Neuron (in vitro differentiated cells): ENCODE measurements around the gene TSPAN14.

Experiments
- H2AFZ ChIP-seq: one replicate; pipeline ENCODE4 v1.6.1; 2013; ENCODE audit warnings: low read depth, mild to moderate bottlenecking, inconsistent platforms, low read length, moderate library complexity
- H3K27me3 ChIP-seq: one replicate; pipeline ENCODE4 v1.6.1; 2013; ENCODE audit warnings: low read length; ENCODE audit not compliant: insufficient read depth
- H3K36me3 ChIP-seq: one replicate; pipeline ENCODE4 v1.6.1; 2013; ENCODE audit warnings: low read length; ENCODE audit not compliant: insufficient read depth
- H3K4me1 ChIP-seq: one replicate; pipeline ENCODE4 v1.6.1; 2013; ENCODE audit warnings: low read length; ENCODE audit not compliant: insufficient read depth
- H3K4me3 ChIP-seq: 2 replicates; pipeline ENCODE4 v1.5.1; 2013; ENCODE audit warnings: mild to moderate bottlenecking, low read length, moderate library complexity
- H3K9me3 ChIP-seq: one replicate; pipeline ENCODE4 v1.6.1; 2013; ENCODE audit warnings: low read length

TSPAN14 gene

GRCh38 chr10:80462981-80463741 is 9.1 kb downstream of the TSPAN14 start:
- Histone ChIP-seq H3K4me3 (no peak overlapping the region), H3K4me1 (peaks cover 79% of the 10 kb centered on the region), H2AFZ (no peak overlapping the region)

GRCh38 chr10:80463868-80464267 is 9.8 kb downstream of the TSPAN14 start:
- Histone ChIP-seq H3K36me3 (no peaks in the 10 kb centered on the region), H3K4me1 (peaks cover 80% of the 10 kb centered on the region), H2AFZ (no peak overlapping the region), H3K4me3 (no peak overlapping the region), H3K9me3 (no peaks in the 10 kb centered on the region), H3K27me3 (no peaks in the 10 kb centered on the region)

More at GRCh38 chr10:80462981-80463741, 9.1 kb downstream of the TSPAN14 start:
- no peaks in the 10 kb centered on the region for H3K9me3 ChIP-seq
- H3K27me3 ChIP-seq, result no peaks in the 10 kb centered on the region
- H3K36me3 ChIP-seq, result no peaks in the 10 kb centered on the region

GRCh38 chr10:80464557-80465450 is 10.7 kb downstream of the TSPAN14 start:
- Histone ChIP-seq H3K27me3 (no peaks in the 10 kb centered on the region), H3K4me3 (peak overlapping the region; percentile 48), H2AFZ (no peak overlapping the region), H3K4me1 (peaks cover 87% of the 10 kb centered on the region), H3K36me3 (peaks cover 5% of the 10 kb centered on the region), H3K9me3 (no peaks in the 10 kb centered on the region)

GRCh38 chr10:80465451-80465835 is 11.3 kb downstream of the TSPAN14 start:
- Histone ChIP-seq H3K4me3 (peak overlapping the region; percentile 48), H2AFZ (no peak overlapping the region), H3K4me1 (peaks cover 85% of the 10 kb centered on the region), H3K36me3 (peaks cover 5% of the 10 kb centered on the region), H3K9me3 (no peaks in the 10 kb centered on the region), H3K27me3 (no peaks in the 10 kb centered on the region)

DNA sequence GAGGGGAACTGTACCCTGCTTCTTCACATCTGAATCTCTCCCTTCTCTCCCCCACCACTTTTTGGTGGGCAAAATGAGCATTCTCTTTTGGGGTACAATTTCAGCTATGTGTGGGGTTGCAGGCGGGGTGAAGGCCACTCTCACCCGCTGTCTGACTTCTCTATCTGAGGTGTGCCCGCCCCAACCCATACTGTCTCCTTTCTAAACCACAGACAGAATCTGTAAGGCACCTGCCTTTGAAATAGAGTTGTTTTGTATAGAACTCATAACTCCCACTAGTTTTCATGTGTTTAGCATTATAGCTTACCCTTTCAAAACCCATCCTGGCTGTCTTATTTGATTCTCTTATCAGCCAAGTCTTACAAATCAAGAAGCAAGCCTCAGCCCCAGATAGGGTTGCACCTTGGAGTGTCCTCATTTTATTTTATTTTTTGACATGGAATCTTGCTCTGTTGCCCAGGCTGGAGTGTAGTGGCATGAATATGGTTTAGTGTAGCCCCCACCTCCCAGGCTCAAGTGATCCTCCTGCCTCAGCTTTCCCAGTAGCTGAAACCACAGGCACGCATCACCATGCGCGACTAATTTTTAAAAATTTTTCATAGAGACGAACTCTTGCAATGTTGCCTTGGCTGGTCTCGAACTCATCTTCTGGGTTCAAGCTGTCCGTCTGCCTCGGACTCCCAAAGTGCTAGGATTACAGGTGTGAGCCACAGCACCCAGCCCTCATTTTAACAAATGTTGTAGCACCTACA is 11.9 kb downstream of the TSPAN14 start:
- peak overlapping the region; percentile 48 for H3K4me3 ChIP-seq
- no peak overlapping the region for H2AFZ ChIP-seq
- peaks cover 10% of the 10 kb centered on the region for H3K36me3 ChIP-seq
- no peaks in the 10 kb centered on the region for H3K27me3 ChIP-seq
- H3K4me1 ChIP-seq, result peaks cover 80% of the 10 kb centered on the region
- no peaks in the 10 kb centered on the region for H3K9me3 ChIP-seq

GRCh38 chr10:80466724-80467326 is 12.7 kb downstream of the TSPAN14 start:
- H3K27me3 ChIP-seq, result no peaks in the 10 kb centered on the region
- peaks cover 17% of the 10 kb centered on the region for H3K36me3 ChIP-seq
- H3K4me3 ChIP-seq, result no peak overlapping the region
- no peaks in the 10 kb centered on the region for H3K9me3 ChIP-seq
- H2AFZ ChIP-seq, result no peak overlapping the region
- H3K4me1 ChIP-seq, result peaks cover 77% of the 10 kb centered on the region

DNA sequence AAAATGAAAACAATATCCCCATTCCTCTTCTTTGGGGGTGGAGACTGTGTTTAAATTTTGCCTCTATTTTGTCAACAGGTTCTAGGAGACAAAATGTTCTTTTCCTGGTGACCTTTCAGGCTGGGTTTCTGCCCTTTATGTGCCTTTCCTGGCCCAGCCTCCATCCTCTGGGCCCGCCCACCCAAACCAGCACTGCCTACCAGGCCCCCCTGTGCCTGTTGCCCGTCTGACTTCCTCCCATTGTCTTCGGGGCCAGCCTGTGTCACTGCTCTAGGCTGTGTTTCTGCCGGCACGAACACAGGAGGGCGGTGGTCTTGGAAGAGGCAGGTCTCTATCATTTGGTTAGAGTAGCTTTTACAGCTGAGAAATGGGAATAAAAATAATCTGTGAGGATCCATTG is 13.9 kb downstream of the TSPAN14 start:
- Histone ChIP-seq H3K9me3 (no peaks in the 10 kb centered on the region), H3K36me3 (peaks cover 19% of the 10 kb centered on the region), H2AFZ (no peak overlapping the region), H3K27me3 (no peaks in the 10 kb centered on the region), H3K4me1 (peaks cover 66% of the 10 kb centered on the region), H3K4me3 (no peak overlapping the region)

DNA sequence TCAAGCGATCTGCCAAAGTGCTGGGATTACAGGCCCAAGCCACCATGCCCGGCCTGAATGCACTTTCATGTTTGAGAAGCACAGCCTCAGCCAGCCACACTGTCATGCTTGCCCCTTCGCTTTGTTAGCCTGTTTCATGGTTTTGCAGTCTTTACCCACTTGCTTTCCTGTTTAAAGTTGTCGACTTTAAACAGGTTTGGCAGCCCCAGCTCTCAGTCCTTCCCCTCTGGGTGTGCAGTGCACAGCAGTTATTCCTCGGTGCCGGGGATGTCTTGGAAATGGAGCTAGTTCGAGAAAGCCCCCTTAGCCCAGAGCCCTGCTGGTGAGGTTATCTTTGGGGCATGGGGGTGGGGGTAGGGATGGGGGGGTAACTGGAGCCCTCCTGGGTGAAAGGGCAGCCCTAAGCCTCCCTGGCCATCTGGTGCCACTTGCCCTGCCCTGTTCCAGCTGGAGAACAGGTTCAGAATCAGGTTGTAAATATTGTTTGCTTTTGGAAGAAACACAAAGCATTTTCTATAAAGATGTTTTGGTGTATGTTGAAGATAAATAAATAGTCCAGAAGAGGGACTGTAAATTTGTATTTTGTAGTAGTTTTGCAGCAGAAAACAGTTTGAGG is 14.8 kb downstream of the TSPAN14 start:
- Histone ChIP-seq H3K4me1 (peaks cover 56% of the 10 kb centered on the region), H3K9me3 (no peaks in the 10 kb centered on the region), H2AFZ (no peak overlapping the region)

DNA sequence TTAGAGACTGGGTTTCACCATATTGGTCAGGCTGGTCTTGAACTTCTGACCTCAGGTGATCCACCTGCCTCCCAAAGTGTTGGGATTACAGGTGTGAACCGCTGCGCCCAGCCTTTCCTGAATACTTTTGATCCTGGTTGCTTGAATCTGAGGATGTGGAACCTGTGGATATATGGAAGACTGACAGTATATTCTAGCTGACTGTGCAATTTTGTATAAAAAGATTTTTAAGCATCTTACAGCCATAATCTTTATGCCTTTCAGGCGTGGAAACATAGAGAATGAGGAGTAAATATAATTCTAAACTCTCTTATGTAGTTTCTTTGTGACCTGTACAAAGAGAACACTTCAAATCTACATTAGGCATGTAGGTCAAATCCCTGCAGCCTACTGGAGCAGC is 16.2 kb downstream of the TSPAN14 start:
- Histone ChIP-seq H3K4me1 (peaks cover 45% of the 10 kb centered on the region), H2AFZ (no peak overlapping the region), H3K36me3 (peaks cover 30% of the 10 kb centered on the region), H3K9me3 (peaks cover 2% of the 10 kb centered on the region), H3K27me3 (no peaks in the 10 kb centered on the region), H3K4me3 (no peak overlapping the region)

More for the DNA sequence above, 14.8 kb downstream of the TSPAN14 start:
- Histone ChIP-seq H3K36me3 (peaks cover 27% of the 10 kb centered on the region), H3K27me3 (no peaks in the 10 kb centered on the region), H3K4me3 (no peak overlapping the region)

DNA sequence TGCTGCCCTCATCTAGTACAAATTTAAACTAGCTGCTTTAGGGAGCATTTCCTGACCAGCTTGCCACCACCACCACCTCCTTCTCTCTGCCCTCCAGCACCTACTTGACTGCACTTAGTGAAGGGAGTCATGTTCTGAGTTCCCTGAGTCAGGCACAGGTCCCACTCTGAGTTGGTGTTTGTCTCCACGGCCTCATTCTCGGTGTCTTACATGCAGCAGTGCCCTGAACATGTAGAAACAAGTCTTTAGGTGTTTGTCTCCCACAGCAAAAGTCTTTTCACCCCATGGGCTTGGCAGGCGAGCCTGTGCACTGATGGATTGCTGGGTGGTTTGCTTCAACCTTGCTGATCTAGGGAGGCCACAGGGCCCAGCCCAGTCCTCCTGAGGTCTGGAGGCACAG is 16.9 kb downstream of the TSPAN14 start:
- H3K36me3 ChIP-seq, result peaks cover 30% of the 10 kb centered on the region
- peaks cover 37% of the 10 kb centered on the region for H3K4me1 ChIP-seq
- H3K9me3 ChIP-seq, result peaks cover 2% of the 10 kb centered on the region
- H3K4me3 ChIP-seq, result no peak overlapping the region
- no peak overlapping the region for H2AFZ ChIP-seq
- no peaks in the 10 kb centered on the region for H3K27me3 ChIP-seq

DNA sequence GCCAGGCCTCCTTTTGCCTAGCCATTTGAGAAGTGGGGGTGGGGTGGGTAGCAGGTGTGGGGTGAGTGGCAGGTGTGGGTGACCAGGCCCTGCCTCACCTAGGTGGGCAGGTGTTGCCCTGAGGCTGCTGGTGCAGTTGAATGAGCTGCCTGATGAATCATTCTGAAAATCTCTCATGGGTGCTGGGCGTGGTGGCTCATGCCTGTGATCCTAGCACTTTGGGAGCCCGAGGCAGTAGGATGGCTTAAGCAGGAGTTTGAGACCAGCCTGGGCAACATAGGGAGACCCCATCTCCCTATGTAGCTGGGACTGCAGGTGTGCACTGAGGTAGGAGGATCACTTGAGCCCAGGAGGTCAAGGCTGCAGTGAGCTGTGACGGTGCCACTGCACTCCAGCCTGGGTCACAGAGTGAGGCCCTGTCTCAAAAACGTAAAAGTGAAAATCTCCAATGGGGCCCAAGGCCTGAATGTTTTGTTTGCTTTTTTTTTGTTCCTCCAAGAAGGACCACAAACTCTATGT is 17.7 kb downstream of the TSPAN14 start:
- peaks cover 4% of the 10 kb centered on the region for H3K9me3 ChIP-seq
- H3K4me3 ChIP-seq, result no peak overlapping the region
- no peak overlapping the region for H2AFZ ChIP-seq
- H3K4me1 ChIP-seq, result peaks cover 29% of the 10 kb centered on the region
- peaks cover 32% of the 10 kb centered on the region for H3K36me3 ChIP-seq
- H3K27me3 ChIP-seq, result no peaks in the 10 kb centered on the region
